GM12878 (cell line): ENCODE measurements around the gene ATP7B.

Experiments used
- BACH1 ChIP-seq: fragments of 450-650 bp; IDR thresholded peaks from 2 replicates; pipeline ENCODE4 v1.6.1; 2017; ENCODE audit warnings: mild to moderate bottlenecking, borderline replicate concordance
- BRCA1 ChIP-seq: IDR thresholded peaks from 2 replicates; pipeline ENCODE4 v1.6.1; 2011; ENCODE audit warnings: low read depth, low read length, improper control_type of control experiment
- CEBPB ChIP-seq, 2 experiments: fragments of 150-350 bp in 1 of 2; IDR thresholded peaks; 2 replicates each; pipeline ENCODE4 v1.6.1; 2012 to 2014; ENCODE audit warnings: low read depth in 2 of 2, low read length in 2 of 2, borderline replicate concordance in 1 of 2, inconsistent platforms in 1 of 2
- CTCF ChIP-seq, 3 experiments: IDR thresholded peaks in 2 of 3; conservative IDR thresholded peaks in 1 of 3; 2 replicates each; pipeline ENCODE4 v1.5.1; 2011; ENCODE audit warnings: low read depth in 3 of 3, low read length in 3 of 3, mild to moderate bottlenecking in 3 of 3, control low read depth in 2 of 3, moderate library complexity in 2 of 3, inconsistent platforms in 1 of 3, mixed read lengths in 1 of 3; ENCODE audit not compliant: control insufficient read depth in 2 of 3, insufficient read depth in 1 of 3; ENCODE audit errors: extremely low read depth in 1 of 3
- EZH2 ChIP-seq: IDR thresholded peaks from 2 replicates; pipeline ENCODE4 v1.6.1; 2012; ENCODE audit warnings: low read depth, mild to moderate bottlenecking, control low read depth, inconsistent platforms, low read length, borderline replicate concordance; ENCODE audit not compliant: control insufficient read depth
- FOXM1 ChIP-seq: IDR thresholded peaks from 2 replicates; pipeline ENCODE4 v1.6.1; 2012; ENCODE audit warnings: low read depth, mild to moderate bottlenecking, inconsistent platforms, low read length, moderate library complexity
- IRF3 ChIP-seq: fragments of 450-650 bp; IDR thresholded peaks from 2 replicates; pipeline ENCODE4 v1.6.1; 2014; ENCODE audit warnings: mild to moderate bottlenecking
- NKRF ChIP-seq: fragments of 450-650 bp; conservative IDR thresholded peaks from 2 replicates; pipeline ENCODE4 v1.6.1; 2017; ENCODE audit warnings: mild to moderate bottlenecking, moderate library complexity
- NRF1 ChIP-seq: conservative IDR thresholded peaks from 2 replicates; pipeline ENCODE4 v1.6.1; 2011; ENCODE audit warnings: mild to moderate bottlenecking, low read depth, low read length, improper control_type of control experiment
- PAX8 ChIP-seq: fragments of 450-650 bp; IDR thresholded peaks from 2 replicates; pipeline ENCODE4 v1.6.1; 2017; ENCODE audit warnings: mild to moderate bottlenecking, moderate library complexity
- SREBF2 ChIP-seq: IDR thresholded peaks from 2 replicates; pipeline ENCODE4 v1.6.1; 2012; ENCODE audit warnings: mild to moderate bottlenecking, low read length

GRCh38 chr13:52016296-52016695 lies 5.0 kb upstream of the ATP7B start:
- TF ChIP-seq CTCF (IDR thresholded peaks at IDR 0.05 in 2 of 3, conservative IDR thresholded peaks at IDR 0.05 in 1 of 3; ENCODE audit: control insufficient read depth in 2 of 3, extremely low read depth in 1 of 3, insufficient read depth in 1 of 3, low read depth in 3 of 3, low read length in 3 of 3) (no peak), SREBF2 (no peak), NKRF (no peak), IRF3 (no peak), BRCA1 (no peak), EZH2 (no peak), FOXM1 (no peak), CEBPB (IDR thresholded peaks at IDR 0.05; ENCODE audit: borderline replicate concordance in 1 of 2, low read depth in 2 of 2, low read length in 2 of 2) (no peak), NRF1 (no peak), PAX8 (no peak), BACH1 (no peak)
